ENCODE data around the gene DNAJB2.

DNA sequence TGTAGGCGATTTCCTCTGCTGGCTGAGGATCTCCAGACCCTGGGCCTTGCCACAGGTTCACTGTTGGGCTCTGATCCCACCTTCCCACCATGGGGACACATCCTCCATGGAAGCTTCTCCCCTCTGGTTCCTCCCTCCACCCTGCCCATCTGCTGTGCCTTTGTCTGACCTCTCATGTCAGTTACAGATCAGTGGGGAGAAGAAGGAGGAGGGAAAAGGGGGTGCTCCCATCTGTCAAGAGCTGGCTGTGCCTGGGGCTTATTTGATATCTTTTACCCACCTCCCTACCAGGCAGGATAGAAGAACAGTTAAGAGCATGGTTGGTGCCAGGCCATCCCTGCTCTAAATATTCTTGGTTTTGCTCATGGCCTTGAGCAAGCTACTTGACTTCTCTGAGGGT, 12.3 kb upstream of the DNAJB2 start:
- TF ChIP-seq POLR2AphosphoS5 (IDR thresholded peaks at IDR 0.05; ENCODE audit: insufficient read depth, low read depth, low read length) (no peak), EZH2 (IDR thresholded peaks at IDR 0.05; ENCODE audit: borderline replicate concordance, low read depth, low read length, severe bottlenecking) (no peak)

Measured in endothelial cell of umbilical vein (primary cell).